K562 (cell line): ENCODE results near the gene RSPO1. TPM values are rescaled to one million over a fixed set of nuclear protein-coding genes. Genes with fewer than 3 reads are reported as not detected.

ENCODE experiments used
- ATAC-seq: fragments of 200-7000 bp; cut with Tn5 transposase; 3 replicates; pipeline ENCODE4 v1.9.1; 2020; ENCODE audit warnings: moderate library complexity
- BruUV-seq: library from RNA; stranded (reverse); fragments of 400-500 nt; replicated peaks from 2 replicates; lab custom pipeline; 2021; lab: Mats Ljungman, UMichigan
- CTCF ChIA-PET: fragments of 300-600 bp; formaldehyde crosslinking; extraction: SDS; loops from one replicate; lab custom pipeline; 2021; ENCODE audit warnings: low intra/inter-chr PET ratio; lab: Yijun Ruan, JAX
- POLR2A ChIA-PET: fragments of 300-600, 350-650 bp; sonication (Branson Sonifier 250); formaldehyde crosslinking; extraction: SDS; loops from one replicate; lab custom pipeline; 2021; ENCODE audit warnings: antibody characterized with exemption, inconsistent platforms; lab: Yijun Ruan, JAX
- DNase-seq, 4 experiments: peaks; one replicate each; pipeline versions ENCODE4 v3.0.0 to v3.0.0-alpha.2; 2011 to 2018; ENCODE audit warnings: low spot score in 3 of 4, mixed read lengths in 3 of 4; ENCODE audit errors: extremely low read depth in 1 of 4
- FAIRE-seq: peaks from 2 replicates; lab custom pipeline; 2011; peaks lifted over from hg19 to GRCh38; lab: Jason Lieb, UNC
- H2AFZ ChIP-seq: 2 replicates; pipeline ENCODE4 v1.6.0; 2011; ENCODE audit warnings: low read depth, low read length, control low read depth, inconsistent platforms
- H3K27ac ChIP-seq: fragments of 200-600 bp; 3 replicates; pipeline ENCODE4 v1.8.0; 2011; ENCODE audit warnings: low read depth, mild to moderate bottlenecking, control low read depth, inconsistent platforms, low read length, moderate library complexity, mixed read lengths; ENCODE audit errors: extremely low read depth
- H3K27me3 ChIP-seq, 2 experiments: fragments of 300-600 bp in 1 of 2; 2 replicates in 1 of 2; 3 replicates in 1 of 2; pipeline versions ENCODE4 v1.6.0 to v1.8.0; 2011; ENCODE audit warnings: inconsistent platforms in 2 of 2, low read length in 2 of 2, mild to moderate bottlenecking in 1 of 2, mixed read lengths in 1 of 2, moderate library complexity in 1 of 2; ENCODE audit not compliant: control insufficient read depth in 2 of 2, insufficient read depth in 2 of 2
- H3K36me3 ChIP-seq: fragments of 300-600 bp; 3 replicates; pipeline ENCODE4 v1.8.0; 2011; ENCODE audit warnings: mild to moderate bottlenecking, low read length, inconsistent platforms; ENCODE audit not compliant: control insufficient read depth, insufficient read depth
- H3K4me1 ChIP-seq, 2 experiments: fragments of 200-600 bp in 1 of 2; replicated peaks in 1 of 2; 2 replicates in 1 of 2; 3 replicates in 1 of 2; pipeline versions ENCODE4 v1.5.1 to v1.8.0; 2011; ENCODE audit warnings: inconsistent platforms in 2 of 2, low read length in 2 of 2, mild to moderate bottlenecking in 1 of 2, mixed read lengths in 1 of 2, moderate library complexity in 1 of 2; ENCODE audit not compliant: control insufficient read depth in 2 of 2, insufficient read depth in 2 of 2
- H3K4me2 ChIP-seq: 2 replicates; pipeline ENCODE4 v1.6.1; 2011; ENCODE audit warnings: low read length, control low read depth, inconsistent platforms, mixed read lengths; ENCODE audit not compliant: insufficient read depth
- H3K4me3 ChIP-seq: fragments of 200-600 bp; sonication (generic), shearing (Covaris generic); 2 replicates; pipeline ENCODE4 v1.5.1; 2016; ENCODE audit warnings: control low read depth, inconsistent platforms
- H3K79me2 ChIP-seq: fragments of 200-600 bp; 3 replicates; pipeline ENCODE4 v1.8.0; 2011; ENCODE audit warnings: low read length, inconsistent platforms; ENCODE audit not compliant: control insufficient read depth, insufficient read depth
- H3K9ac ChIP-seq, 2 experiments: 2 replicates each; pipeline versions ENCODE4 v1.6.0 to v1.6.1; 2011; ENCODE audit warnings: low read depth in 2 of 2, low read length in 2 of 2, control low read depth in 1 of 2, inconsistent platforms in 1 of 2, mild to moderate bottlenecking in 1 of 2, mixed read lengths in 1 of 2; ENCODE audit not compliant: insufficient read depth in 1 of 2
- H3K9me1 ChIP-seq: one replicate; pipeline ENCODE4 v1.6.0; 2011; ENCODE audit warnings: inconsistent platforms, mild to moderate bottlenecking, low read length, moderate library complexity; ENCODE audit not compliant: control insufficient read depth, insufficient read depth
- H3K9me3 ChIP-seq: replicated peaks from 2 replicates; pipeline ENCODE4 v1.5.1; 2011; ENCODE audit warnings: low read depth, low read length, inconsistent platforms; ENCODE audit not compliant: control insufficient read depth, insufficient read depth
- H4K20me1 ChIP-seq: replicated peaks from 2 replicates; pipeline ENCODE4 v1.6.1; 2011; ENCODE audit warnings: low read length, inconsistent platforms, mixed read lengths; ENCODE audit not compliant: control insufficient read depth, insufficient read depth
- CSDE1 ChIP-seq, 2 experiments: fragments of 450-650 bp; IDR thresholded peaks; 2 replicates each; pipeline ENCODE4 v1.6.1; 2016; ENCODE audit warnings: mild to moderate bottlenecking in 1 of 2
- NRF1 ChIP-seq, 2 experiments: fragments of 450-650 bp; IDR thresholded peaks in 1 of 2; conservative IDR thresholded peaks in 1 of 2; 2 replicates each; pipeline ENCODE4 v1.6.1; 2014; ENCODE audit warnings: mild to moderate bottlenecking in 2 of 2
- RBM25 ChIP-seq: fragments of 200-400 bp; formaldehyde crosslinking; IDR thresholded peaks from 2 replicates; pipeline ENCODE4 v1.6.1; 2018; ENCODE audit warnings: low read length, low read depth, moderate library complexity; ENCODE audit not compliant: severe bottlenecking
- RREB1 ChIP-seq: fragments of 250-450 bp; sonication (Bioruptor Pico); IDR thresholded peaks from 2 replicates; pipeline ENCODE4 v1.4.0; 2020
- TCF7 ChIP-seq: sonication (generic); IDR thresholded peaks from 2 replicates; pipeline ENCODE4 v1.6.1; 2016; ENCODE audit warnings: antibody characterized with exemption, borderline replicate concordance
- ZNF407 ChIP-seq: fragments of 450-650 bp; IDR thresholded peaks from 2 replicates; pipeline ENCODE4 v1.6.1; 2016; ENCODE audit warnings: low read depth
- WGBS: fragments of 100-300 bp; shearing (Covaris generic); methylation state at CpG from one replicate; pipeline ENCODE4 v1.1.6; 2016; ENCODE audit warnings: low coverage, mixed read lengths; ENCODE audit not compliant: insufficient coverage; ENCODE audit errors: missing lambda C conversion rate; 5-methylcytosine and 5-hydroxymethylcytosine counted together
- in situ Hi-C: fragments of 300-500 bp; cut with MboI; formaldehyde crosslinking; loops from 4 replicates; pipeline ENCODE4 v1.15.0; 2018; ENCODE audit warnings: inconsistent platforms, mixed read lengths
- intact Hi-C: fragments of 100-400 bp; cut with micrococcal nuclease; formaldehyde crosslinking; loops from 2 replicates; pipeline ENCODE4 v1.14.2; 2022
- polyA plus RNA-seq, 8 experiments: library from polyadenylated mRNA; depleted of rRNA in 4 of 8; stranded (reverse) in 5 of 8; unstranded in 3 of 8; fragments of >200 nt; fragmentation: Nextera tagmentation in 2 of 8; fragmentation: Illumina TruSeq in 1 of 8; extraction: Ambion mirVana in 2 of 8; extraction: Trizol in 1 of 8; gene quantifications; 2 replicates each; pipeline versions ENCODE4 v1.2.1 to v1.2.3, GENCODE V29; 2011 to 2014; ENCODE audit warnings: inconsistent platforms in 1 of 8, missing spikeins in 1 of 8
- total RNA-seq, 7 experiments: library from RNA; depleted of rRNA in 6 of 7; stranded (reverse); fragments of >200 nt in 6 of 7; fragmentation: Illumina TruSeq in 2 of 7; extraction: Trizol in 2 of 7; gene quantifications; 2 replicates each; pipeline versions ENCODE4 v1.2.1 to v1.2.3, GENCODE V29; 2011 to 2021; ENCODE audit warnings: low replicate concordance in 1 of 7

The RSPO1 gene
- total and polyA plus RNA-seq, 9 of the 15 experiments (the other 6 are each of a cell fraction or from before 2014, with no cell fraction given): not detected

- TF ChIP-seq ZNF407: no peak
These were observed 26.0 kb upstream of the RSPO1 start (continued) for GRCh38 chr1:37660664-37661063.

- H3K9me3 ChIP-seq: no peaks in the 10 kb centered on the region
- no peaks in the 10 kb centered on the region; the same call in 1 of the 2 replicates for H4K20me1 ChIP-seq
- no peaks in the 10 kb centered on the region for H3K36me3 ChIP-seq
- POLR2A ChIA-PET: interaction anchor here (1.7 kb wide), 1 partner anchor 15 kb away, joined by 7 read pairs; no protein-coding TSS in a partner anchor
- FAIRE-seq (no peak), ATAC-seq (no peak), DNase-seq (no peak)
- CTCF ChIA-PET: interaction anchor here (0.7 kb wide), 1 partner anchor 203 kb away, joined by 3 read pairs; no protein-coding TSS in a partner anchor
- no peaks in the 10 kb centered on the region for H3K79me2 ChIP-seq
- H3K4me1 ChIP-seq: peaks cover 0 to 3% of the 10 kb centered on the region in 2 experiments; a peak in 1 of 5 replicates
- WGBS: 4% methylated on average over 6 of the region's 6 CpGs
- H3K27me3 ChIP-seq: peaks cover 44 to 82% of the 10 kb centered on the region in 2 experiments
- BruUV-seq: no TSS peak
- no peak overlapping the region for H3K4me2 ChIP-seq
- no peaks in the 10 kb centered on the region for H3K9me1 ChIP-seq
- H3K4me3 ChIP-seq: no peak overlapping the region
- H2AFZ ChIP-seq: no peak overlapping the region
- intact Hi-C loops: no loop called here
- no peak overlapping the region for H3K9ac ChIP-seq
- in situ Hi-C loops: no loop called here
- H3K27ac ChIP-seq: no peak overlapping the region
- TF ChIP-seq NRF1 (conservative IDR thresholded peaks at IDR 0.05 in 1 of 2, IDR thresholded peaks at IDR 0.05 in 1 of 2) (no peak), TCF7 (no peak), RBM25 (peak; percentile 62), RREB1 (CRISPR knock-in tag) (no peak), CSDE1 (IDR thresholded peaks at IDR 0.05) (no peak)
These were observed 23.8 kb upstream of the RSPO1 start for GRCh38 chr1:37658486-37658885.
